DMS153 treated with DMSO at 0.1 percent for 48 hours (cell line): Measurements from ENCODE around the gene UGT1A6.
A peak's percentile ranks its signal among the peaks of the same experiment; 100 is the strongest.
"Not testable (repeated sequence)": the region's sequence is repeated elsewhere in the genome, so short reads cannot be mapped to it uniquely, and the experiment has no call there.

Source experiments
- DNase-seq: peaks from one replicate; lab custom pipeline; 2025; ENCODE audit not compliant: unreplicated experiment; lab: John Stamatoyannopoulos, UW

Gene UGT1A6

DNA sequence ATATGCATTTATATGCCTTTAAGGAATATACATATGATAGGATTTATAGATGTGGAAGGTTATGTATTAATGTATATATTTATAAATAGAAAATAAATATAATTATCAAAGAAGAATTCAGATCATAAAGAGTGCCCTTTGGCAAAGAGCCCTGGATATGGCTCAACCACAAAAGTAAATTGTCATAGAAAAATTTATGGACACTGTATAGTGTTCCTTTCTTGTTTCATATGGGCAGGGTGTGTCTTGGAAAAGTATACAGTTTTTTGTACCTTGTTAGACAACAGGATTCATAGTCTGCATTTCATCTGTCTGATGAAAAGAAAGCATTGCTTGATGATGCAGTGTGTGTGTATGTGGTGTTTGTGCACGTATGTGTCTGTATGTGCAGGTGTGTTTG lies 8.1 kb upstream of the UGT1A6 start:
- DNase-seq, result no peak

- DNase-seq, result no peak
Observed at GRCh38 chr2:233686928-233687327, 5.8 kb upstream of the UGT1A6 start.

DNA sequence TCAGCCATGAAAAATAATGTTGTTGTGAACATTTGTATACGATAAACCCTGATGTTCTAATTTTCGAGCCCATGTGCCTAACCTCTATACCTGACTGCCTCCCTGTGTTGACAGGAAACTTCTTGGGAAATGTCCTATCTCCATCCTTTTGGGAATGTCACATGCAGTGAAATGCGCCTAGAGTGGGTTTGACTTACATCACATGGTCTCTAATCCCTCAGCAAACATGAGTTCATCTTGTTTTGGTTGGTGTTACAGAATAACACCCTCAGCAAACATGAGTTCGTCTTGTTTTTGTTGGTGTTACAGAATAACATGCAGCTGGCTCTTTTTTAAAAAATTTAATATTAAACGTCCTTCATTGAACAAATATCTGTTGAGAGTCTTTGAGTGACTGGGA lies 4.3 kb upstream of the UGT1A6 start:
- no peak for DNase-seq

DNA sequence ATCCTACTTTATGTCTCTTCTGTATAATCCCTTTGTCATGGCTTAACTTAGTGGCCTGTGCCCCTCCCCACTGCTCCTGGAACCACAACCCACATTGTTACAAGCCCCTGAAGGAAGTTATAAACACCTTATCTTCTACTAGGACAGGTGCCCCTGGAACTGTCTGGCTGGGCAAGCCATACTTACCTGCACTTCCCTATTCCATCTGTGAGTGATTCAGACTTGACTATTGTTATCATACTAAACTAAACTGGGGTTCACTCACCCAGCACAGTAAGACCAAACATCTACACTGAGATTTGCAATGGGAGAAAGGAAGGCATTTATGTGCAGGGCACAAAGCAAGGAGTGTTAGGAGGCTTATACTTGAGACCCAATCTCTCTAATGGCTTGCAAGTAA lies 3.7 kb upstream of the UGT1A6 start:
- no peak for DNase-seq

GRCh38 chr2:233689501-233689900 lies 3.2 kb upstream of the UGT1A6 start:
- no peak for DNase-seq

GRCh38 chr2:233690444-233690843 lies 2.2 kb upstream of the UGT1A6 start:
- no peak for DNase-seq

- no peak for DNase-seq
Observed at GRCh38 chr2:233691443-233692433, 952 bp upstream of the UGT1A6 start.

DNA sequence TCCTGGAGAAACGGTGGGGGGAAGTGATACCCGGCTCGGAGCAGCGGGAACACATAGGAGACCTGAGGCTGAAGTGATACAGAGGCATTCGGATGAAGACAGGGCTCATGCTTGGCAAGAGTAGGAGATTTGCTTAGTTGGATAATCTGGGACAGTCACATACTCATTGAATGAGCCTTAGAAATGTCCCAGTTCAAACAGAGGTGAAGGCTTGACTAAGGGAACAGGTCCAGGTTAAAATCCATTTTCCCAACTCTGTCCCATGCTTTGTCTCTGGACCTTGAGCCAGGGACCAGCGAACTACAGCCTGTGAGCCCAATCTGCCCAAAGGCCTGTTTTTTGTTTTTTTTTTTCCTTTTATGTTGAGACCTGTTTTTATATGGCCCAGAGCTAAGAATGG lies 1.3 kb downstream of the UGT1A6 start:
- no peak for DNase-seq

DNA sequence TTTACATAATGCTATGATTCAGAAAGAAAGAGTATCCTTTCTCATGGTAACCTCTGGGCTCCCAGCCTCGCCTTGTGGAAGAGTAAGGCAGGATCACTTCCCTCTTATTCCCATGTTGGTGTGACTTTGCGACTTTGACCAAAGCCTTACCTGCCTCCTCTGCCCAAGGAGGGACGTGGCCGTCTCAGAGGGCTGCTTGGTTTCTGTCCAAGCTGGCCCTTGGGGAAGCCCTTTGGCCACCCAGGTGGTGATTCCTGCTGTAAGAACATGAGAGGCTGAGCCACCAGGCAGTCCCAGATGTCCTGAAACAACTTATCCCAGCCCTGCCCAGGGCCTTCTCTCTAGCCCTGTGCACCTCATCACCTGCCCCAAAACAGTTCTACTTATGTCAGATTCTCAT lies 6.0 kb downstream of the UGT1A6 start:
- no peak for DNase-seq

DNA sequence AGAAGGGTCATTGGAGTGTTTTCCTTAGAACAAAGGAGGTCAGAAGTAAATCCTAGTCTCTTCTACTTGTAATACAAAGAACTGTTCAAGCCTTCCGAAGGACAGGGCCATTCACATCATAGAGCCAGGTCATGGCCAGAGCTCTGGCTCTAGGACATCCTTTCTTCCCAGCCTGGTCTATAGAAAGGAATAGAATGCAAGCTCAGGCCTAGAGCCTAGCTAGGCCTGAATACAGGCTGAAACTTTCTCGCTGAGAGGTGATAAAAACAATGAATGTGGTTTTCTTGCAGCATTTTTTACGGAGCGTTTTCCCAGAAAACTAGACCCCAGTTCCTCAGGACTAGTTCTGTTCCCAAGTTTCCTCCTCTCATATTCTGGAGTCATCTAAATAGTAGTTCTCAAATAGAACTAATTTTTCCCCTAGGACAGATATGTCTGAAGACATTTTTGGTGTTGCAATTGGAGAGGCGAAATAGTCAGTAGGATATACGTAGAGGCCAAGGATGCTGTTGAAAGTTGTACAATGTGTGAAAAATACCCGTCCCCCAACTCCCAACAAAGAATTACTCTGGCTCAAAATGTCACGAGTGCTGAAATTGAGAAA lies 6.8 kb downstream of the UGT1A6 start:
- DNase-seq, result no peak

DNA sequence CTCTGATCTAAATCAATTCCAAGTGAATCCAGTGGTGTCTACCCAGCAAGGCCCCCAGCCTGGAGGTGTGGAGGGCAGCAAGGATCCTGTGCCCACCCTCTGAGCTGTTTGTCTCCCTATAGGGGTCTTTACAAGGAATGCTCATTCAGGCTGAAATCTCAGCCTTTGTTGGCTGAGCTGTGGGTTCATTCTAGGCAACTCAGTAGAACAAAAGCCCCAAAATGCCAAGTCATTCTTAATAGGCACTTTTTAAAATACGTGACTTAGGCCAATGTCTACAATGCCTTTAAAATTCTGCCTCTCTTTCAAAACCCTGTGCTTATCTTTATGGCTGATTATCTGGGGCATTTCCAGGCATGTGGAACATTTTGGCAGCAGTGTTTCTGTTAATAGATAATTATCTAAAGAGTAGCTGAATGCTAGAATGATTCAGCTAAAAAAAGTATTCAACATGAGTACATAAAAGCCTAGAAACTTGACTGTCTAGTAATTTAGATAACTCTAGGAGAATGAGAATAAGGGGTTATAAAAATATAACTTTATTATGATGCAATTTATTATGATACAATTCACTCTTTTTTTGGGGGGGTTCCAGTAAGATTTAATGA lies 7.4 kb downstream of the UGT1A6 start:
- DNase-seq, result no peak

DNA sequence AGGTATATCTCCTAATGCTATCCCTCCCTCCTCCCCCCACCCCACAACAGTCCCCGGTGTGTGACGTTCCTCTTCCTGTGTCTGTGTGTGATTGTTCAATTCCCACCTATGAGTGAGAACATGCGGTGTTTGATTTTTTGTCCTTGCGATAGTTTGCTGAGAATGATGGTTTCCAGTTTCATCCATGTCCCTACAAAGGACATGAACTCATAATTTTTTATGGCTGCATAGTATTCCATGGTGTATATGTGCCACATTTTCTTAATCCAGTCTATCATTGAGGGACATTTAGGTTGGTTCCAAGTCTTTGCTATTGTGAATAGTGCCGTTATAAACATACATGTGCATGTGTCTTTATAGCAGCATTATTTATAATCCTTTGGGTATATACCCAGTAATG lies 8.2 kb downstream of the UGT1A6 start:
- DNase-seq, result not testable (repeated sequence)

GRCh38 chr2:233702238-233702637 lies 9.5 kb downstream of the UGT1A6 start:
- no peak for DNase-seq

DNA sequence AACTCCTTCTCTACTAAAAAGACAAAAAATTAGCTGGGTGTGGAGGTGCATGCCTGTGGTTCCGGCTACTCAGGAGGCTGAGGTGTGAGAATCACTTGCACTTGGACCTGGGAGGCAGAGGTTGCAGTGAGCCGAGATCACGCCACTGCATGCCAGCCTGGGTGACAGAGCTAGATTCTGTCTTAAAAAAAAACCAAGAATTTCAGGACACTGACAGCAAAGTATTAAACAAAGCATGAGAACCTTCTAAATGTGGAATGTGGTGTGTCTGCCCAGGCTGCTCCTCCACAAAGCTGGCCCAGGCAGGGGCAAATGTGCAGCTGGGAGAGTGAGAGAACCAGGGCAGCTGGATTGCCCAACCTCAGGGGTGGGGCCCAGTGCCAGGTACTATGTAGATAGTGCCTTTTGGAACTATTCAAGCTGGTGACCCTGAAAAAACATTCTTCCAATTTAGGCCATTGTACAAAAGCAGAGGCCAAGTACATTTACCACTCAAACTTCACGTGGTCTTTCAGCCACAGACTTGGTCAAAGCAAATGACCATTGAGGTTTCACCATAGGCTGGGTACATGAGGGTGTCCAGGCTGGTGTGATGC lies 13.3 kb downstream of the UGT1A6 start:
- DNase-seq, result no peak

DNA sequence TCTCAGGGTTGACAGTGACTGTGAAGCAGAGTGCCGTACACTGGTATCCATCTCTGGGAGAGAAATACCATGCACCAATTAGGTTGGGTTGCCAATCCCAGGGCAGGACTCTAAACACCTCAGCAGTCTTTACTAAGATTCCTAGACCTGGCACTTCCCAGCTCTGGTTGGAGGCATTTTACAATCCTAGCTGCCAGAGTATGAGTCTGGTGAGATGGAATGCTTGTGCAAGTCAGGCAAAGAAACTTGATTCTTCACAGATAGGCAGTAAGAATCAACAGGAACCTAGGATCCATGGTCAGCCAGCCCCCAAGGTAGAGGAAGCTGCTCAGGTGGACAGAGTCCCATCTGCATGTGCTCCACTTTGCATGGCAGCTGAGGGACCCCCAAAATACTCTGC lies 14.0 kb downstream of the UGT1A6 start:
- no peak for DNase-seq

GRCh38 chr2:233707940-233708644 lies 15.4 kb downstream of the UGT1A6 start:
- DNase-seq, result no peak

- no peak for DNase-seq
Observed at GRCh38 chr2:233708942-233709341, 16.3 kb downstream of the UGT1A6 start.

- DNase-seq, result peak; percentile 73
Observed at GRCh38 chr2:233711312-233712008, 18.8 kb downstream of the UGT1A6 start.

- no peak for DNase-seq
Observed at GRCh38 chr2:233712611-233713261, 20.0 kb downstream of the UGT1A6 start, which contains the start of gene UGT1A5. Gene UGT1A5 (plus strand): TSS chr2:233712907. CDS start chr2:233712992, 85 bp downstream.

GRCh38 chr2:233713262-233713615 lies 20.5 kb downstream of the UGT1A6 start:
- DNase-seq, result no peak
